Measurements from ENCODE around the gene FABP7.

DNA sequence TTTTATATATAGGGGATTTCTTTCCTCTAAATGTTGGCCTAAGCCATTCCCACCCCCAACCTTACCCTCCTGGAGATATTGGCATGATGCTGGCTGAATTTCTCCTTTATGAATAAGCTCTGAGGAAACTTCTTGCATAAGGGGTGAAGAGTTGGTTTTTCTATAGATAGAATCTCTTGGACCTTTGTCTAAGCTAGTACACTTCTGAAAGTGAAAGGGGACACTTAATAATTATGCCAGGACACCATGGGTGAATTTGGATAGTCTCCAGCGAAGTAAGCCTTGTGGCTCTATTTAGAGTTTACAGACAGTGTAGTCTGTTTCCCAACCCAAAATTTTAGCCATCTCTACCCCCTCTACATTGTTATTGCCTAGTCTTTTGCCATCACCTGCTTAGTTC is 27.1 kb upstream of the FABP7 start:
- TF ChIP-seq, protein P1, sequence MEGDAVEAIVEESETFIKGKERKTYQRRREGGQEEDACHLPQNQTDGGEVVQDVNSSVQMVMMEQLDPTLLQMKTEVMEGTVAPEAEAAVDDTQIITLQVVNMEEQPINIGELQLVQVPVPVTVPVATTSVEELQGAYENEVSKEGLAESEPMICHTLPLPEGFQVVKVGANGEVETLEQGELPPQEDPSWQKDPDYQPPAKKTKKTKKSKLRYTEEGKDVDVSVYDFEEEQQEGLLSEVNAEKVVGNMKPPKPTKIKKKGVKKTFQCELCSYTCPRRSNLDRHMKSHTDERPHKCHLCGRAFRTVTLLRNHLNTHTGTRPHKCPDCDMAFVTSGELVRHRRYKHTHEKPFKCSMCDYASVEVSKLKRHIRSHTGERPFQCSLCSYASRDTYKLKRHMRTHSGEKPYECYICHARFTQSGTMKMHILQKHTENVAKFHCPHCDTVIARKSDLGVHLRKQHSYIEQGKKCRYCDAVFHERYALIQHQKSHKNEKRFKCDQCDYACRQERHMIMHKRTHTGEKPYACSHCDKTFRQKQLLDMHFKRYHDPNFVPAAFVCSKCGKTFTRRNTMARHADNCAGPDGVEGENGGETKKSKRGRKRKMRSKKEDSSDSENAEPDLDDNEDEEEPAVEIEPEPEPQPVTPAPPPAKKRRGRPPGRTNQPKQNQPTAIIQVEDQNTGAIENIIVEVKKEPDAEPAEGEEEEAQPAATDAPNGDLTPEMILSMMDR (IDR thresholded peaks at IDR 0.05) = no peak
- TF ChIP-seq POLR2A (IDR thresholded peaks at IDR 0.05) = no peak
- no peak for TF ChIP-seq POLR2AphosphoS5 (IDR thresholded peaks at IDR 0.05)

Measured in stomach (tissue), 4 donors.